ENCODE measurements around the gene MSRB3.

The MSRB3 gene

DNA sequence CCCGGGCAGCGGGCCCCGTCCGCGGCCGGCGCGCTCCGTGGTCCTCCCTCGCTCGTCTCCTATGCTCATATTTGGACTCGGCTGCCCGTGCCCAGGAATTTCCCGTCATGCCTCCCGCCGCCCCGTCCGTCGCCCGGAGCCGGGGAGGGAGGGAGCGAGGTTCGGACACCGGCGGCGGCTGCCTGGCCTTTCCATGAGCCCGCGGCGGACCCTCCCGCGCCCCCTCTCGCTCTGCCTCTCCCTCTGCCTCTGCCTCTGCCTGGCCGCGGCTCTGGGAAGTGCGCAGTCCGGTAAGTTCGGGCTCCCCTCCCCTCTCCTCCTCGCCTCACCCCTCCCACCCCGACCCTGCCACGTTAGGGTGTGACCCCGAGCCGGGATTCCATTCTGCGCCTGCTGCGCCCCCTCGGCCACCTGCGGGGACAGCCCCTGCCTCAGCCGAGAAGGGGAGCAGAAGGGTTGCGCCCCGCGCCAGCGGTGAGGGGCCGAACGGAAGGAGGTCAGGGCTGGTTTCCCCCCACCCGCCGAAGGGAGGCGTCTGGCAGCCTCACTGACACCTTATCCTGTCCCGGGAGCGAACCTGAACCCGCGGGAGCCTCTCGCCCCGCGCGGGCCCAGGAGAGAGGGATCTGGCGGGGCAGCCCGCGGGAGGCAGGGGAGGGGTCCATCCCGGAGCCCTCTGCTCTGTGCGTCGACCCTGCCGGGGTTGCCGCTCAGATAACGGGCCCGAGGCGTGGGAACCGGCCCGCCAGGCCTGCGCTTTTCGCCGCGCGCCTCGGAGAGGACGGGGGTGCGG lies at the start of gene MSRB3:
Gene MSRB3, plus strand, starts transcription at position 108 of the 793 bp plus-strand sequence. CDS start 29,897 bp downstream, outside the sequence.
- H3K9me3 ChIP-seq (ENCODE audit: control insufficient read depth, insufficient read depth, low read length) = no peaks in the 10 kb centered on the region
- H3K9ac ChIP-seq (ENCODE audit: low read depth, low read length) = peak within 1 kb of the TSS; percentile 82
- 0 out of 2 replicates have a peak, but pooled peaks cover 4% of the 10 kb centered on the region for H3K4me1 ChIP-seq (ENCODE audit: insufficient read depth, low read length)
- H3K36me3 ChIP-seq (ENCODE audit: insufficient read depth, low read length) = no peaks in the 10 kb centered on the region

DNA sequence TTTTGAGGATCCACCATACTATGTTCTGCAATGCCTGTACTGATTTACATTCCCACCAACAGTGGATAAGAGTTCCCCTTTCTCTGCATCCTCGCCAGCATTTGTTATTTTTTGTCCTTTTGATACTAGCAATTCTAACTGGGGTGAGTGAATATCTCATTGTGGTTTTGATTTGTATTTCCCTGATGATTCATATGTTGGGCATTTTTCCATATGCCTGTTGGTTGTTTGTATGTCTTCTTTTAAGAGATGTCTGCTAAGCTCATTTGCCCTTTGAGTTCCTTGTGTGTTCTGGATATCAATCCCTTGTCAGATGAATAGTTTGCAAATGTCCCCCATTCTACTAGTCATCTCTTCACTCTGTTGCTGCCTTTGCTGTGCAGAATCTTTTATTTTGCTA lies 49.0 kb upstream of the MSRB3 start:
- Histone ChIP-seq H3K4me1 (ENCODE audit: insufficient read depth, low read length) (no peaks in the 10 kb centered on the region), H3K36me3 (ENCODE audit: insufficient read depth, low read length) (no peaks in the 10 kb centered on the region; the same call in none of the 2 replicates), H3K9ac (ENCODE audit: low read depth, low read length) (no peak overlapping the region), H3K9me3 (ENCODE audit: control insufficient read depth, insufficient read depth, low read length) (peaks cover 5% of the 10 kb centered on the region; the same call in 1 of the 2 replicates)

DNA sequence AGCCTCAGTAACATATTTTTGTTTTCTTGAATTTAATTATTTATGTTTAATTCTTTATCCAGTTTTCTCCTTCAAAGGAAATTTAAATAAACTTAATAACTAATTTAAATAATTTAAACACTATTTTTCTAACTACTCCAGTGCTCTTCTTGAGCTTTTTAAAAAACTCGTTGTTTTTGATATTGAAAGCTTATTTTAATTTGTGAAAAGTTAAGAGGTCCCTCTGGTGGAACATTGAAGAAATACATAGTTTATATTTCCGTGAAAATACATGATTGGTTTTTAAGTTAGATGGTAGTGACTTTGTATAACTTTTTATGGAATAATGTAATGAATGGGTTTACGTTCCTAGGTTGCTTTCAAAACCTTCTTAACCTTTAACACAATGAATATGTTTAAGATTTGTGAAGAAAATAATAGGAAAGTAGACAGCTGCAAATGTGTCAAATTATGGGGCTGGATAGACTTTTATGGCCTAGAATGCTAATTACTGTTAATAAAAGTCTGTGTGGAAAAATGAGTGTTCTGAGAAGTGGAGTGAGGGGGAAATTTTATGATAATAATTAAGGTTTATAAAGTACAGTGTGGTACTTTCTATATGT lies 45.9 kb upstream of the MSRB3 start:
- no peaks in the 10 kb centered on the region; the same call in none of the 2 replicates for H3K36me3 ChIP-seq (ENCODE audit: insufficient read depth, low read length)
- H3K9ac ChIP-seq (ENCODE audit: low read depth, low read length) = no peak overlapping the region
- H3K9me3 ChIP-seq (ENCODE audit: control insufficient read depth, insufficient read depth, low read length) = peaks cover 5% of the 10 kb centered on the region; the same call in 1 of the 2 replicates
- no peaks in the 10 kb centered on the region for H3K4me1 ChIP-seq (ENCODE audit: insufficient read depth, low read length)

DNA sequence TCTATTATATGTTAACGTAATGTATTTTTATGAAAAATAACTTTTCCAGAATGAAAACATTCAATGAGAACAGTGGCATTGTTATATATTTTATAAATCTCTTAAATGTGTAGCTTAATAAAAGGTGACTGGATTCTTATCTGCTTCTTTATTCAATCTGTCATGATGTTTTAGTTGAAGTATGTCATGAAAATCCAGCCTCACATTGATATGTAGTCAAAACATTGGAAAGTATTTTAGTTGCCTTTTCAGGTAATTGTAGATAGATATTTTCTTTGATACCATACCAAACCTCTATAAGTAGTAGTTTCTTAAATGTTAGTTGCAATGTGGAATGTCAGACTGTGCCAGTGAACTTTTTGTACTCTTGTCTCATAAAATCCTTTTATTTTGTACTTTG lies 41.3 kb upstream of the MSRB3 start:
- H3K4me1 ChIP-seq (ENCODE audit: insufficient read depth, low read length) = no peaks in the 10 kb centered on the region
- no peak overlapping the region for H3K9ac ChIP-seq (ENCODE audit: low read depth, low read length)
- H3K36me3 ChIP-seq (ENCODE audit: insufficient read depth, low read length) = no peaks in the 10 kb centered on the region
- H3K9me3 ChIP-seq (ENCODE audit: control insufficient read depth, insufficient read depth, low read length) = no peaks in the 10 kb centered on the region

DNA sequence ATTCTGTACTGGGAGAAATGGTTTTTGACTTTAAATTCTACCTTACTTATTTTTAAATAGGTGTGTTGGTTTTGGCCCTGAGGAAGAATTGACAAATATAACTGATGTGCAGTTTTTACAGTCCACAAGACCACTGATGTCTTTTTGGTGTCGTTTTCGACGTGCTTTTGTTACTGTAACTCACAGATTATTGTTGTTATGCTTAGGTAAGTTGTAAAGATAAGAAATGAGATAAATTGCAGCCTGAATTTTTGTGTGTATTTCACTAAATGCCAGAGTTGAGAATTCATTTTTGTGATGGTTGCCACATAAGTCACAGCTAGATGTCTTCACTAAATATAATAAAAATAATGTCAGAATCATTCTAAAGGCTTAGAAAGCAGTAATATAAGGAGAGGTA lies 39.9 kb upstream of the MSRB3 start:
- Histone ChIP-seq H3K36me3 (ENCODE audit: insufficient read depth, low read length) (no peaks in the 10 kb centered on the region), H3K9me3 (ENCODE audit: control insufficient read depth, insufficient read depth, low read length) (no peaks in the 10 kb centered on the region), H3K9ac (ENCODE audit: low read depth, low read length) (no peak overlapping the region), H3K4me1 (ENCODE audit: insufficient read depth, low read length) (no peaks in the 10 kb centered on the region)

DNA sequence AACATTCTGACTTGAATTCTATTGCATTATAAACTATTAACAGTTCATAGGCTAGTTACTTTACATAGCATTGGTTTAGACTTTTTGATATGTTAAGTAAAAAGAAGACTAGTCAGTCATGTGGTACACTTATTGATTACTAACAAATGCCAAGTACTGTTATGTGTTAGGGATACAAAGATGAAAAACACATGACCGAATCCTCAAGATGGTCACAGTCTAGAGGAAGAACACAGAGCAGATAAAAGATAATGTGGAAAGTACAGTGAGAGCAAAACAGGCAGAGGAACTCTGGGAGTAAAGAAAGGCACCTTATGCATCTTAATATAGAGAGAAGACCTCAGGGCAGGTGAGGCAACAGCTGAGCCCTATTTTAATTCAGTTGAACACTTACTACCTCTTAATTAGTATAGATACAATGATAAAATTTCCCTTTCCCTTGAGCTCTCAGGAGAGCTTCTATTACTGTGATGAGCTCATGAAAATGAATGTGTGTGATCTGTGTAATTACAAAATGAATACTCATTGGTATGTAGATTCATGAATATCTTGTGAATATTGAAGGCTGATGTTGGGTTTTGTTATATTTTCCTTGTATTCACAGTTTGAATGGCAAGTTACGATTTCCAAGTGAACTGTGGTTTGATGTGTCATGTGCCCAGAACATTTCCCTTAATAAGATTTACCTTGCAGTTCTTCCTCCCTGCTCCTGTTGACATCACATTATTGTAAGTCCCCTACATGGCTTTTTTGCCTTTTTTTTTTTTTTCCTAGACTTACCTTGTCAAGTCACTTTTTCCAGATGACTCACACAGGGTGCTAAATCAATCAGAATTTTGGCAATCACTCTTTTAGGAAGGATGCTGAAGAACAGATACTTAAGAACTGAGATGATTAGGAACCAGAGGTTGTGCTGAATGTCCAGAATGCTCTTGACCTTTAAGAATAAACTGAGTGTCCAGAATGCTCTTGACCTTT lies 29.5 kb upstream of the MSRB3 start:
- Histone ChIP-seq H3K4me1 (ENCODE audit: insufficient read depth, low read length) (no peaks in the 10 kb centered on the region), H3K36me3 (ENCODE audit: insufficient read depth, low read length) (no peaks in the 10 kb centered on the region), H3K9me3 (ENCODE audit: control insufficient read depth, insufficient read depth, low read length) (no peaks in the 10 kb centered on the region), H3K9ac (ENCODE audit: low read depth, low read length) (no peak overlapping the region)

DNA sequence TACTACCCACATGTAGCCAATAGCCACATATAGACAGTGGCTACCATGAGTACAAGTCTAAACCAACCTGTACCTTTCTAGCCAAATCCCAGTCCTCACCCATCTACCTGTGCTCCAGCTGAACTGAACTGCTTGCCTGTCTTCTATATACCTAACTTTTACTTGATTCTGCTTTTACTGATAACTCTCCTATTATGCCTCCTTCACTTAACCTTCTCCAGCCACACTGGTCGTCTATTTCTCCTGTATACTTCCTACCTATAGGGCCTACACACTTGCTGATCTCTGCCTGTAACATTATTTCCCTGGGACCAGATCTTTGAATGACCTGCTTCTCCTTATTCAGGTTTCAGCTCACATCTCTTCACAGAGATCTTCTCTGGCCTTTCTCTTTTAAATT lies 26.0 kb upstream of the MSRB3 start:
- Histone ChIP-seq H3K4me1 (ENCODE audit: insufficient read depth, low read length) (no peaks in the 10 kb centered on the region), H3K9me3 (ENCODE audit: control insufficient read depth, insufficient read depth, low read length) (no peaks in the 10 kb centered on the region), H3K9ac (ENCODE audit: low read depth, low read length) (no peak overlapping the region), H3K36me3 (ENCODE audit: insufficient read depth, low read length) (no peaks in the 10 kb centered on the region)

DNA sequence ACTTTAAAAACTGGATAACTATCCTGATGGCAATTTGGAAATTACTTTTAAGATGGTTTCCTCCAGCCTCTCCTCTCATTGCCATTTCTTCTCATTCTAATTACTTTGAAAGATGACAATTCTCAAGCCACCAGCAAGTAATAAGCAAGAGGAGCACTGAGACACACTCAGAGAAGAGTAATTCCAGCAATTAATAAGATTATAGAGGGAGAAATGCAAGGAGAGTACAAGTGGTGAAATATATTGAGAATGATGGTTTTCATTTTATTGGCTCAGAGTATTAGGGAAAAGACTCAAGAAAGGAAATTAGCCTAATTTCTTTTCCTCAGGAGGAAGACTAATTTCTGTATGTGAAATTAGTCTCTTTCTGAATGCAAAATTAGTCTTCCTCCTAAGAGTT lies 20.5 kb upstream of the MSRB3 start:
- Histone ChIP-seq H3K9ac (ENCODE audit: low read depth, low read length) (no peak overlapping the region), H3K4me1 (ENCODE audit: insufficient read depth, low read length) (no peaks in the 10 kb centered on the region), H3K36me3 (ENCODE audit: insufficient read depth, low read length) (no peaks in the 10 kb centered on the region)

DNA sequence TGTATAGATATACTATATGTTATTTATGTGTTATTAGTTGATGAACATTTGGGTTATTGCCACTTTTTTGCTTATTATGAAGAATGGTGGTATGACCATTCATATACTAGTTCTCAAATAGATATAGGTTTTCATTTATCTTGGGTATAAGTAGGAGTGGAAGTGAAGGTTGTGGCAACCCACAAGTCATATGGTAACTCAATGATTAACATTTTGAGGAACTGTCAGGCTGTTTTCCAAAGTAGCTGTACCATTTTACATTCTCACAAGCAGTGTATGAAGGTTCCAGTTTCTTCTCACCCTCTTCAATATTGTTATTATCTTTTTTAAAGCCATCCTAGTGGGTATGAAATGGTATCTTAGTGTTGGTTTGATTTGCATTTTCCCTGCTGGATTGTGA lies 19.0 kb upstream of the MSRB3 start:
- no peaks in the 10 kb centered on the region for H3K9me3 ChIP-seq (ENCODE audit: control insufficient read depth, insufficient read depth, low read length)
- no peak overlapping the region for H3K9ac ChIP-seq (ENCODE audit: low read depth, low read length)
- no peaks in the 10 kb centered on the region for H3K36me3 ChIP-seq (ENCODE audit: insufficient read depth, low read length)
- H3K4me1 ChIP-seq (ENCODE audit: insufficient read depth, low read length) = no peaks in the 10 kb centered on the region

More for the DNA sequence above, 20.5 kb upstream of the MSRB3 start:
- H3K9me3 ChIP-seq (ENCODE audit: control insufficient read depth, insufficient read depth, low read length) = no peaks in the 10 kb centered on the region

DNA sequence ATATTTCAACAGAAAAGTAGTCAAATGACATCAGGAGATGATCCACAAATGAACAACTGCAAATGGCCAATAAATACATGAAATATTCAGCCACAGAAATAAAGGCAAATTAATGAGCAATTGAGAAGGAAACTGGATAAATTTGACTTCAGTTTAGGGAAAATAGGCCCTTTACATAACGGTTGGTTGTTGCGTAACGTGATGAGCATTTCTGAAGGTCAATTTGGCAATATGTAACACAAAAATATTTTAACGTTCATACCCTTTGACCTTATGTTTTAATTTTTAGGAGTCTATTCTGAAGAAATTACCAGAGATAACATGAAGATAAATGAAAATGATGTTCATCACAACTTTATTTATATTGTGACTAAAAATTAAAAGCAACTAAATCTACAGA lies 14.7 kb upstream of the MSRB3 start:
- Histone ChIP-seq H3K4me1 (ENCODE audit: insufficient read depth, low read length) (no peaks in the 10 kb centered on the region), H3K9ac (ENCODE audit: low read depth, low read length) (no peak overlapping the region), H3K9me3 (ENCODE audit: control insufficient read depth, insufficient read depth, low read length) (no peaks in the 10 kb centered on the region)

DNA sequence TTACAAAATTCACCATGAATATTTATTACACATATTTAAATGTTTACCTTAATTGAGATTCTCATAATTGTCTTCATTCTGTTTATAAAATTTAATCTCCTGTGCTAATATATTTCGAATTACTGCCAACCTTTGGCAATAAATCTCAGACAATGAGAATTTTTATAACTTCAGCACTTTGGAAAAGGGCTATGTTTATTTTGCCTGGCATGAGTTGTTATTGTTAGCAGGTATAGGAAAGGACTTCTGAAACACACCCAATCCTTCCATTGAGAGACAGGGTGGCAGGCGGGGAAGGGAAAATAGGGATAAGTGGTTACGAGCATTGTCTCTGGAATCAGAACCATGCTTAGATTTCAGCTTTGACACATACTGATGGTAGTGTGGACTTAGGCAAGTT lies 12.1 kb upstream of the MSRB3 start:
- Histone ChIP-seq H3K9ac (ENCODE audit: low read depth, low read length) (no peak overlapping the region), H3K9me3 (ENCODE audit: control insufficient read depth, insufficient read depth, low read length) (no peaks in the 10 kb centered on the region), H3K4me1 (ENCODE audit: insufficient read depth, low read length) (no peaks in the 10 kb centered on the region), H3K36me3 (ENCODE audit: insufficient read depth, low read length) (no peaks in the 10 kb centered on the region)

More for the DNA sequence above, 14.7 kb upstream of the MSRB3 start:
- H3K36me3 ChIP-seq (ENCODE audit: insufficient read depth, low read length) = no peaks in the 10 kb centered on the region

DNA sequence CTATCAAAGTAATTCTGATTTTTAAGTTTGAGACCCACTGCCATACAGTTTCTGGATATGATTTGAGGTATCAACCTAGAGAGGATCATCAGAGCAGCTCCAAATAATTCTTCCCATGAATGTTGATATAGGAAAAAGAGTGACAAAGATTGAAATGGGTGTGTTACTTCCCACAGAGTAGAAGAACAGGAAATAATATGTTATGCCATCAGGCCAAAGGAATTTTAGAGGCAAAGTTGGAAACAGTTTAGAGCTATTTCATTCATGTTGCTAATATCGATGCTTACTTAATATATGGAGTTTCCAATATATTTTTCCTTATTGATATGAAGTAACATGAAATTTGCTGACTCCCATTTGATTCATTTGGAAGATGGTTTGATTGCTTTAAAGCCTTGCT lies 8.9 kb upstream of the MSRB3 start:
- H3K4me1 ChIP-seq (ENCODE audit: insufficient read depth, low read length) = no peaks in the 10 kb centered on the region

DNA sequence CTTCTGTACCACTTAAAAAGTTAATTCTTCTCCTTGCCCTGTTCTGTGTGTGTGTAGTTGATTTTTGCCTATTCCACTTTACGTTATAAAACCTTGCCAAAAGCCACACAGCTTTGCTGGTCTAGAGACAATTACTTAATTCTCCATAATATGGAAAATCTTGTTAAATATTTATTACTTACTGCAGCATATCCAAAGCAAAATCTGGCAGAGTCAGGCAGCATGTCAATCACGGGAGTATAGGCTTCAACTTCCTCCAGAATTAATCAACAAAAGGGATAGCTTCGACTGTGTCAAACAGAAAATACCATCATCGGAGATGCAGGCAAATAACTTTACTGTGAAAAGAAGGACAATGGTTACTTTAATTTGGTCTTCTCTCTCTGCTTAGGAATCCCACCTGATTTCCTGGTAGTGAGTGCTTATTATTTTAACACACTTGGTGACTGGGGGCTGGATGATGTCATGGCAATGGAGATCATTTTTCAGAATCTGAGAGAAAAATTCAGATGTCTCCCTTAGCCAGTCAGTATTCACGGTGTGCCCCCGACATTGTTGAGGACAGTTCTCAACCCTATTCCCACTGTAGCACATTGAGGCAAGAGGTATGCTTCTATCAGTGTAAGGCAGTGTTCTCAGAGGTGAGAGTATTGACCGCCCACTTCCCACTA lies 3.7 kb upstream of the MSRB3 start:
- Histone ChIP-seq H3K9ac (ENCODE audit: low read depth, low read length) (no peak overlapping the region), H3K36me3 (ENCODE audit: insufficient read depth, low read length) (no peaks in the 10 kb centered on the region), H3K4me1 (ENCODE audit: insufficient read depth, low read length) (0 out of 2 replicates have a peak, but pooled peaks cover 4% of the 10 kb centered on the region), H3K9me3 (ENCODE audit: control insufficient read depth, insufficient read depth, low read length) (no peaks in the 10 kb centered on the region)

More for the DNA sequence above, 8.9 kb upstream of the MSRB3 start:
- Histone ChIP-seq H3K9ac (ENCODE audit: low read depth, low read length) (no peak overlapping the region), H3K9me3 (ENCODE audit: control insufficient read depth, insufficient read depth, low read length) (no peaks in the 10 kb centered on the region), H3K36me3 (ENCODE audit: insufficient read depth, low read length) (no peaks in the 10 kb centered on the region)

DNA sequence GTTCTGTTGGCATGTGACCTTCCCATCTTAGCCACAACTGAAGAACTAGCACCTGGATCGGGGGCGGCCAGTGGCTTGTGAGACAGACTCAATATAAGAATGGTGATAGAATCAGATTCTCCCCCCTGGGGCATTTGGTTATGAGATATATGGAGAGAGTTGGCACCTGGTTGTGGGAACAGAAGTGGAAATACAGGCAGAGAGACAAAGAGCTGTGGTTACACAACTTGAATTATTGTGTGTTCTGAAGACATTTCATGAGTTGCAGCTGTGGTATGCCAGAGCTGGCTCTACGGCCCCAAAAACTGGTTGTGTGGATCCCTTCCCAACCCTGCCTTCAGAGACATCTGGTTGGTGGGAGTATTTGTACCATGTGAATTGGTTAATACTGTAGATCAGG lies 2.9 kb upstream of the MSRB3 start:
- H3K9me3 ChIP-seq (ENCODE audit: control insufficient read depth, insufficient read depth, low read length) = no peaks in the 10 kb centered on the region
- H3K4me1 ChIP-seq (ENCODE audit: insufficient read depth, low read length) = 0 out of 2 replicates have a peak, but pooled peaks cover 4% of the 10 kb centered on the region
- no peaks in the 10 kb centered on the region for H3K36me3 ChIP-seq (ENCODE audit: insufficient read depth, low read length)
- H3K9ac ChIP-seq (ENCODE audit: low read depth, low read length) = no peak overlapping the region

All from ES-I3 (cell line).